UCSD-AML1 (cell line): ENCODE results near the gene INPP5D.
"Not testable (repeated sequence)": the region's sequence is repeated elsewhere in the genome, so short reads cannot be mapped to it uniquely, and the experiment has no call there.

ENCODE experiments used
- DNase-seq: peaks from one replicate; lab custom pipeline; 2025; ENCODE audit not compliant: unreplicated experiment; lab: John Stamatoyannopoulos, UW

The INPP5D gene

GRCh38 chr2:233168445-233168844, 108.3 kb downstream of the INPP5D start:
- DNase-seq = no peak

GRCh38 chr2:233168919-233169318, 108.8 kb downstream of the INPP5D start:
- no peak for DNase-seq

- DNase-seq = no peak
Measured at GRCh38 chr2:233171344-233171743, 111.2 kb downstream of the INPP5D start.

- no peak for DNase-seq
Measured at GRCh38 chr2:233173115-233173514, 113.0 kb downstream of the INPP5D start.

GRCh38 chr2:233174137-233174536, 114.0 kb downstream of the INPP5D start:
- no peak for DNase-seq

- no peak for DNase-seq
Measured at GRCh38 chr2:233178994-233179847, 119.1 kb downstream of the INPP5D start.

- DNase-seq = no peak
Measured at GRCh38 chr2:233179848-233180366, 119.8 kb downstream of the INPP5D start.

- DNase-seq = no peak
Measured at GRCh38 chr2:233183869-233184418, 123.8 kb downstream of the INPP5D start.

GRCh38 chr2:233184669-233185068, 124.5 kb downstream of the INPP5D start:
- DNase-seq = no peak

- no peak for DNase-seq
Measured at GRCh38 chr2:233185330-233185729, 125.2 kb downstream of the INPP5D start.

- no peak for DNase-seq
Measured at GRCh38 chr2:233185963-233186362, 125.8 kb downstream of the INPP5D start.

- DNase-seq = no peak
Measured at GRCh38 chr2:233186851-233187250, 126.7 kb downstream of the INPP5D start.

GRCh38 chr2:233189025-233189424, 128.9 kb downstream of the INPP5D start:
- no peak for DNase-seq

- DNase-seq = not testable (repeated sequence)
Measured at GRCh38 chr2:233191016-233191415, 130.9 kb downstream of the INPP5D start.

- no peak for DNase-seq
Measured at GRCh38 chr2:233193738-233194137, 133.6 kb downstream of the INPP5D start.

GRCh38 chr2:233195027-233195426, 134.9 kb downstream of the INPP5D start:
- DNase-seq = no peak

- no peak for DNase-seq
Measured at GRCh38 chr2:233197022-233197421, 136.9 kb downstream of the INPP5D start.

GRCh38 chr2:233198026-233198425, 137.9 kb downstream of the INPP5D start:
- no peak for DNase-seq

- no peak for DNase-seq
Measured at GRCh38 chr2:233199870-233200269, 139.7 kb downstream of the INPP5D start.

GRCh38 chr2:233200790-233201189, 140.6 kb downstream of the INPP5D start:
- DNase-seq = not testable (repeated sequence)

GRCh38 chr2:233201258-233202013, 141.3 kb downstream of the INPP5D start:
- DNase-seq = no peak

GRCh38 chr2:233202531-233202944, 142.4 kb downstream of the INPP5D start:
- no peak for DNase-seq
